ENCODE measurements around the gene FKBP3. TPM values are rescaled to one million over a fixed set of nuclear protein-coding genes. Genes with fewer than 3 reads are reported as not detected.

The FKBP3 gene
- total RNA-seq, 2 experiments from 2014 or later = 54.9 to 57.7 TPM

GRCh38 chr14:45073231-45073879 lies 60.9 kb downstream of the FKBP3 start:
- Mint-ChIP-seq H3K27ac (no peak overlapping the region), H3K9me3 (no peaks in the 10 kb centered on the region), H3K27me3 (no peaks in the 10 kb centered on the region), H3K4me3 (no peak overlapping the region), H3K36me3 (ENCODE audit: low read depth) (peaks cover 2% of the 10 kb centered on the region), H3K4me1 (peaks cover 1% of the 10 kb centered on the region)
- ChIA-PET CTCF (no interaction called here), POLR2A (interaction anchor here (1.3 kb wide), 1 partner anchor 111 kb away, joined by 3 read pairs; no protein-coding TSS in a partner anchor)
- DNase-seq = no peak

DNA sequence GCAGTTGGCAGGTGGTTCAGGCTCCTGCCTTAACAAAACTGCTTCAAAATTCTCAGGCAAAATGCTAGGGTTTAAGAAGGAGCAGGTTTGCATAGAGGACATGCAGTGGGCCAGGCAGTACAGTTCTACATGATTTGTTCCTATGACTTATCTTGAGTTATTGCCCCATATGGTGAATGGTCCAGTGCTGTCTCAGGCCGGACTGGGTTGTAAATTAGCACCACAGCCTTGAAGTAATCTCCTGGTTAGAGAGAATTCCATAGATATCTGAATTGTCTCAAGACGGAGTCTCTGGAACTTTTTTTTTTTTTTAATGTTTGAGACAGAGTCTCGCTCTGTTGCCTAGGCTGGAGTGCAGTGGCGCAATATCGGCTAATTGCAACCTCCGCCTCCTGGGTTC lies 62.2 kb downstream of the FKBP3 start:
- no peak overlapping the region for H3K27ac Mint-ChIP-seq
- no peaks in the 10 kb centered on the region for H3K27me3 Mint-ChIP-seq
- no peak for DNase-seq
- peaks cover 2% of the 10 kb centered on the region for H3K36me3 Mint-ChIP-seq (ENCODE audit: low read depth)
- CTCF ChIA-PET = no interaction called here
- H3K9me3 Mint-ChIP-seq = no peaks in the 10 kb centered on the region
- peaks cover 6% of the 10 kb centered on the region for H3K4me1 Mint-ChIP-seq
- POLR2A ChIA-PET = no interaction called here
- no peak overlapping the region for H3K4me3 Mint-ChIP-seq

DNA sequence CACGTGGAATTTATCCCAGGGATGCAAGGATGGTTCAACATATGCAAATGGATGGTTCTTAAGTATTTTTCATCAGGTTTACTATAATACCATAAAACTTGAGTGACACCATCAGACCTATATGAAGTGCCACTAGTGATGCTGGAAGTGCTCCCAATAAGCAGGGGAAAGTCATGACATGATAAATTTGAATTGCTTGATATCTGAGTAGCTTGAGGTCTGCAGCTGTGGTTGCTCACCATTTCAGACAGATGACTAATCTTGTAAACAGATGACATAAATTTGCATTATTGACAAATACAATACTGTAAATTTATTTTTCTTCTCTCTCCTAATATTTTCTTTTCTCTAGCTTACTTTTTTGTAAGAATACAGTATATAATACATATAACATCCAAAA lies 64.1 kb downstream of the FKBP3 start:
- Mint-ChIP-seq H3K4me1 (peaks cover 6% of the 10 kb centered on the region), H3K36me3 (ENCODE audit: low read depth) (peaks cover 2% of the 10 kb centered on the region), H3K27me3 (no peaks in the 10 kb centered on the region), H3K4me3 (no peak overlapping the region), H3K9me3 (no peaks in the 10 kb centered on the region), H3K27ac (no peak overlapping the region)
- no peak for DNase-seq
- ChIA-PET POLR2A (interaction anchor here (1.4 kb wide), 1 partner anchor 15 kb away, joined by 5 read pairs; no protein-coding TSS in a partner anchor), CTCF (no interaction called here)

GRCh38 chr14:45068396-45068795 lies 65.9 kb downstream of the FKBP3 start:
- ChIA-PET CTCF (no interaction called here), POLR2A (no interaction called here)
- H3K36me3 Mint-ChIP-seq (ENCODE audit: low read depth) = peaks cover 5% of the 10 kb centered on the region
- DNase-seq = no peak
- H3K9me3 Mint-ChIP-seq = no peaks in the 10 kb centered on the region
- peaks cover 6% of the 10 kb centered on the region for H3K4me1 Mint-ChIP-seq
- H3K4me3 Mint-ChIP-seq = no peak overlapping the region
- H3K27me3 Mint-ChIP-seq = no peaks in the 10 kb centered on the region
- no peak overlapping the region for H3K27ac Mint-ChIP-seq

- Mint-ChIP-seq H3K4me1 (peaks cover 6% of the 10 kb centered on the region), H3K27me3 (no peaks in the 10 kb centered on the region), H3K9me3 (no peaks in the 10 kb centered on the region), H3K4me3 (no peak overlapping the region), H3K36me3 (ENCODE audit: low read depth) (peaks cover 5% of the 10 kb centered on the region), H3K27ac (no peak overlapping the region)
- no peak for DNase-seq
- CTCF ChIA-PET = no interaction called here
- POLR2A ChIA-PET = no interaction called here
These were observed 67.6 kb downstream of the FKBP3 start for GRCh38 chr14:45066667-45067066.

DNA sequence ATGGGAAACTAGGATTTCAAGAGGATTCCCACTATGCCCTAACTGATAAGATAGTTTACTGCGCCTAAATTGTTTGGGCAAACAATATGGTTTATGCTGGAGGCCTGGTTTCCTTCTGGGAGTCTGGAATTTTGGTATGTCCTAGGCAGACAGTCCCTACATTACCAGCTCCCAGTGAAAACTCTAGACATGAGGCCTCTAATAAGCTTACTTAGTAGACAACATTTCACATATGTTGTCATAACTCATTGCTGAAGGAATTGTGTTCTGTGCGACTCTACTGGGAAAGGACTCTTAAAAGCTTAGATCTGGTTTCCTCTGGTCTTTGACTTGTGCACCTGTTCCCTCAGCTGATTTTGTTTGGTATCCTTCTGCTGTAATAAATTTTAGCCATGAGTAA lies 68.3 kb downstream of the FKBP3 start:
- no peaks in the 10 kb centered on the region for H3K27me3 Mint-ChIP-seq
- H3K27ac Mint-ChIP-seq = no peak overlapping the region
- POLR2A ChIA-PET = no interaction called here
- CTCF ChIA-PET = no interaction called here
- no peak for DNase-seq
- H3K36me3 Mint-ChIP-seq (ENCODE audit: low read depth) = peaks cover 5% of the 10 kb centered on the region
- H3K4me3 Mint-ChIP-seq = no peak overlapping the region
- peaks cover 6% of the 10 kb centered on the region for H3K4me1 Mint-ChIP-seq
- no peaks in the 10 kb centered on the region for H3K9me3 Mint-ChIP-seq

Other genes with a start within 250 kb of the FKBP3 start
- 10 to 100 TPM; 19.1 to 19.8 TPM for gene KLHL28, start 172.5 kb downstream of the FKBP3 start, total RNA-seq
- gene TOGARAM1, start 172.3 kb downstream of the FKBP3 start, total RNA-seq = 1 to 10 TPM; 6.5 to 6.6 TPM
- 10 to 100 TPM; 35.6 to 42.7 TPM for gene PRPF39, start 50.4 kb downstream of the FKBP3 start, total RNA-seq
- gene FANCM, start 1.4 kb upstream of the FKBP3 start, total RNA-seq = 10 to 100 TPM; 12.7 to 13.3 TPM
- 10 to 100 TPM; 66.3 to 66.9 TPM for gene MIS18BP1, start 118.7 kb upstream of the FKBP3 start, total RNA-seq

All from activated CD4-positive, alpha-beta memory T cell treated with anti-CD3 and anti-CD28 coated beads, Interleukin-2, amount 10 ng/mL, durations not matched to agents 7 days and 5 days (primary cell).